Measurements from ENCODE around the gene XIRP2.

Gene XIRP2

GRCh38 chr2:166888180-166888579 lies at the start of gene XIRP2:
TSS of gene XIRP2 (plus strand) at chr2:166888480. CDS start at chr2:166903483, 15,003 bp downstream.
- DNase-seq = no peak

- no peak for DNase-seq
Observed at GRCh38 chr2:166841152-166841551, 47.1 kb upstream of the XIRP2 start.

GRCh38 chr2:166841679-166842078 lies 46.6 kb upstream of the XIRP2 start:
- DNase-seq = no peak

GRCh38 chr2:166844111-166844510 lies 44.2 kb upstream of the XIRP2 start:
- DNase-seq = no peak

GRCh38 chr2:166862468-166863132 lies 25.7 kb upstream of the XIRP2 start:
- DNase-seq = no peak

- no peak for DNase-seq
Observed at GRCh38 chr2:166867874-166868514, 20.3 kb upstream of the XIRP2 start.

GRCh38 chr2:166870346-166870745 lies 17.9 kb upstream of the XIRP2 start:
- DNase-seq = no peak

GRCh38 chr2:166881177-166881576 lies 7.1 kb upstream of the XIRP2 start:
- DNase-seq = no peak

- DNase-seq = no peak
Observed at GRCh38 chr2:166882851-166883250, 5.4 kb upstream of the XIRP2 start.

GRCh38 chr2:166891727-166892126 lies 3.4 kb downstream of the XIRP2 start:
- no peak for DNase-seq

- no peak for DNase-seq
Observed at GRCh38 chr2:166892397-166892796, 4.1 kb downstream of the XIRP2 start.

- DNase-seq = no peak
Observed at GRCh38 chr2:166895243-166895642, 7.0 kb downstream of the XIRP2 start.

GRCh38 chr2:166897666-166898065 lies 9.4 kb downstream of the XIRP2 start:
- no peak for DNase-seq

- DNase-seq = no peak
Observed at GRCh38 chr2:166899676-166900075, 11.4 kb downstream of the XIRP2 start.

GRCh38 chr2:166900700-166901099 lies 12.4 kb downstream of the XIRP2 start:
- no peak for DNase-seq

- no peak for DNase-seq
Observed at GRCh38 chr2:166901336-166901735, 13.1 kb downstream of the XIRP2 start.

GRCh38 chr2:166916987-166917386 lies 28.7 kb downstream of the XIRP2 start:
- DNase-seq = no peak

GRCh38 chr2:166917415-166917814 lies 29.1 kb downstream of the XIRP2 start:
- no peak for DNase-seq

- DNase-seq = no peak
Observed at GRCh38 chr2:166921261-166921896, 33.1 kb downstream of the XIRP2 start.

- no peak for DNase-seq
Observed at GRCh38 chr2:166924967-166925366, 36.7 kb downstream of the XIRP2 start.

GRCh38 chr2:166926657-166927056 lies 38.4 kb downstream of the XIRP2 start:
- no peak for DNase-seq

- DNase-seq = no peak
Observed at GRCh38 chr2:166932032-166932431, 43.8 kb downstream of the XIRP2 start.

GRCh38 chr2:166934817-166935216 lies 46.5 kb downstream of the XIRP2 start:
- no peak for DNase-seq

- DNase-seq = no peak
Observed at GRCh38 chr2:166942377-166942776, 54.1 kb downstream of the XIRP2 start.
